H9 (cell line): Measurements from ENCODE around the gene TMEM221. TPM values are rescaled to one million over a fixed set of nuclear protein-coding genes. Genes with fewer than 3 reads are reported as not detected.

Experiments used
- DNase-seq: peaks from one replicate; pipeline ENCODE4 v3.0.0-alpha.2; 2017
- H2AFZ ChIP-seq: one replicate; pipeline ENCODE4 v1.6.1; 2013; ENCODE audit warnings: mild to moderate bottlenecking, low read length, control low read depth, moderate library complexity
- H2AK5ac ChIP-seq: 2 replicates; pipeline ENCODE4 v1.6.1; 2013; ENCODE audit warnings: low read length, control low read depth, mixed read lengths; ENCODE audit not compliant: insufficient read length
- H2BK120ac ChIP-seq: one replicate; pipeline ENCODE4 v1.6.1; 2013; ENCODE audit warnings: low read depth, mild to moderate bottlenecking, low read length, control low read depth, inconsistent platforms; ENCODE audit not compliant: poor library complexity, severe bottlenecking
- H2BK12ac ChIP-seq: 2 replicates; pipeline ENCODE4 v1.6.1; 2013; ENCODE audit warnings: low read length, control low read depth, mixed read lengths, low read depth; ENCODE audit not compliant: insufficient read length
- H2BK15ac ChIP-seq: 2 replicates; pipeline ENCODE4 v1.6.1; 2013; ENCODE audit warnings: low read depth, low read length, control low read depth
- H2BK20ac ChIP-seq: one replicate; pipeline ENCODE4 v1.6.1; 2013; ENCODE audit warnings: low read depth, mild to moderate bottlenecking, low read length, control low read depth, inconsistent platforms; ENCODE audit not compliant: poor library complexity, severe bottlenecking
- H2BK5ac ChIP-seq: 2 replicates; pipeline ENCODE4 v1.6.1; 2013; ENCODE audit warnings: low read length, control low read depth, mixed read lengths; ENCODE audit not compliant: insufficient read length
- H3K14ac ChIP-seq: 2 replicates; pipeline ENCODE4 v1.6.1; 2013; ENCODE audit warnings: low read length, control low read depth; ENCODE audit not compliant: insufficient read depth
- H3K18ac ChIP-seq: 2 replicates; pipeline ENCODE4 v1.6.1; 2013; ENCODE audit warnings: low read depth, mild to moderate bottlenecking, mixed read lengths, low read length, control low read depth; ENCODE audit not compliant: insufficient read length
- H3K23ac ChIP-seq: 2 replicates; pipeline ENCODE4 v1.6.1; 2013; ENCODE audit warnings: low read length, control low read depth, mixed read lengths, low read depth; ENCODE audit not compliant: insufficient read length
- H3K23me2 ChIP-seq: 2 replicates; pipeline ENCODE4 v1.6.1; 2013; ENCODE audit warnings: low read depth, mild to moderate bottlenecking, mixed read lengths, low read length, control low read depth; ENCODE audit not compliant: insufficient read length, poor library complexity, severe bottlenecking
- H3K27ac ChIP-seq: 2 replicates; pipeline ENCODE4 v1.5.1; 2013; ENCODE audit warnings: low read length, control low read depth, mixed read lengths, low read depth; ENCODE audit not compliant: insufficient read length
- H3K27me3 ChIP-seq: 2 replicates; pipeline ENCODE4 v1.6.1; 2013; ENCODE audit warnings: low read length, control low read depth, inconsistent platforms; ENCODE audit not compliant: insufficient read depth
- H3K4ac ChIP-seq: 2 replicates; pipeline ENCODE4 v1.6.1; 2013; ENCODE audit warnings: low read depth, mild to moderate bottlenecking, control low read depth, inconsistent platforms, low read length, moderate library complexity
- H3K4me1 ChIP-seq: 2 replicates; pipeline ENCODE4 v1.6.1; 2013; ENCODE audit warnings: low read length, control low read depth, inconsistent platforms; ENCODE audit not compliant: insufficient read depth
- H3K4me2 ChIP-seq: 2 replicates; pipeline ENCODE4 v1.6.1; 2013; ENCODE audit warnings: low read length, control low read depth, mixed read lengths; ENCODE audit not compliant: insufficient read length, insufficient read depth
- H3K56ac ChIP-seq: 2 replicates; pipeline ENCODE4 v1.6.1; 2013; ENCODE audit warnings: low read depth, mild to moderate bottlenecking, mixed read lengths, low read length, control low read depth; ENCODE audit not compliant: insufficient read length
- H3K79me1 ChIP-seq: 2 replicates; pipeline ENCODE4 v1.6.1; 2013; ENCODE audit warnings: low read depth, mild to moderate bottlenecking, moderate library complexity, low read length, control low read depth, inconsistent platforms; ENCODE audit not compliant: insufficient read depth, poor library complexity, severe bottlenecking
- H3K79me2 ChIP-seq: 2 replicates; pipeline ENCODE4 v1.6.1; 2013; ENCODE audit warnings: low read length, control low read depth, inconsistent platforms; ENCODE audit not compliant: insufficient read depth
- H3K9ac ChIP-seq: 2 replicates; pipeline ENCODE4 v1.6.1; 2013; ENCODE audit warnings: low read length, control low read depth, mixed read lengths; ENCODE audit not compliant: insufficient read length; ENCODE audit errors: extremely low read depth
- H3K9me3 ChIP-seq: one replicate; pipeline ENCODE4 v1.6.1; 2013; ENCODE audit warnings: low read depth, low read length, inconsistent platforms; ENCODE audit not compliant: control insufficient read depth
- H3T11ph ChIP-seq: one replicate; pipeline ENCODE4 v1.6.1; 2013; ENCODE audit warnings: mild to moderate bottlenecking, low read length, control low read depth, inconsistent platforms
- H4K20me1 ChIP-seq: one replicate; pipeline ENCODE4 v1.6.1; 2013; ENCODE audit not compliant: control insufficient read depth, insufficient read length, insufficient read depth
- H4K5ac ChIP-seq: 2 replicates; pipeline ENCODE4 v1.6.1; 2013; ENCODE audit warnings: low read depth, mild to moderate bottlenecking, mixed read lengths, low read length, control low read depth; ENCODE audit not compliant: insufficient read length
- H4K8ac ChIP-seq: replicated peaks from 2 replicates; pipeline ENCODE4 v1.6.1; 2013; ENCODE audit warnings: low read length, control low read depth, mixed read lengths, low read depth; ENCODE audit not compliant: insufficient read length
- H4K91ac ChIP-seq: 2 replicates; pipeline ENCODE4 v1.6.1; 2013; ENCODE audit warnings: low read depth, mild to moderate bottlenecking, moderate library complexity, mixed read lengths, low read length, control low read depth; ENCODE audit not compliant: insufficient read length
- H3K27ac Mint-ChIP-seq, 3 experiments: 2 replicates in 2 of 3; 3 replicates in 1 of 3; pipeline ENCODE4 v1.8.0; 2020 to 2021; ENCODE audit warnings: mixed read lengths in 3 of 3, mild to moderate bottlenecking in 1 of 3, moderate library complexity in 1 of 3
- H3K27me3 Mint-ChIP-seq: 2 replicates; pipeline ENCODE4 v1.8.0; 2021; ENCODE audit warnings: low read depth, mild to moderate bottlenecking, moderate library complexity, mixed read lengths
- H3K36me3 Mint-ChIP-seq, 3 experiments: 2 replicates in 2 of 3; 3 replicates in 1 of 3; pipeline ENCODE4 v1.8.0; 2020 to 2021; ENCODE audit warnings: low read depth in 3 of 3, mixed read lengths in 3 of 3; ENCODE audit not compliant: insufficient read depth in 1 of 3
- H3K4me1 Mint-ChIP-seq, 2 experiments: 2 replicates each; pipeline ENCODE4 v1.8.0; 2020; ENCODE audit warnings: mixed read lengths in 2 of 2
- H3K4me3 Mint-ChIP-seq, 2 experiments: 2 replicates in 1 of 2; 3 replicates in 1 of 2; pipeline ENCODE4 v1.8.0; 2020 to 2021; ENCODE audit warnings: mild to moderate bottlenecking in 2 of 2, mixed read lengths in 2 of 2, moderate library complexity in 1 of 2
- H3K9me3 Mint-ChIP-seq, 2 experiments: 2 replicates in 1 of 2; 3 replicates in 1 of 2; pipeline ENCODE4 v1.8.0; 2020; ENCODE audit warnings: mild to moderate bottlenecking in 2 of 2, mixed read lengths in 2 of 2, moderate library complexity in 1 of 2
- CTCF ChIP-seq: fragments of 200-600 bp; sonication (generic); conservative IDR thresholded peaks from 3 replicates; pipeline ENCODE4 v1.8.0; 2021; ENCODE audit warnings: antibody characterized with exemption, mild to moderate bottlenecking
- WGBS: extraction: QIAGEN DNeasy Blood & Tissue Kit; methylation state at CpG from one replicate; pipeline ENCODE4 v1.1.7; 2013; ENCODE audit warnings: missing lambda C conversion rate, low lambda C conversion rate, mixed read lengths; ENCODE audit not compliant: insufficient read length; ENCODE audit errors: extremely low coverage; 5-methylcytosine and 5-hydroxymethylcytosine counted together
- total RNA-seq: library from RNA; stranded (reverse); gene quantifications from 2 replicates; pipeline ENCODE4 v1.2.1, GENCODE V29; 2021

The TMEM221 gene
- total RNA-seq, 1 experiment from 2014 or later = 1.4 TPM

- H3K23me2 ChIP-seq = peaks cover 7% of the 10 kb centered on the region
- H3K14ac ChIP-seq = peak overlapping the region; percentile 43; the same call in 1 of the 2 replicates
- no peak overlapping the region for H2BK15ac ChIP-seq
- peak overlapping the region; percentile 2 for H3K9ac ChIP-seq
- no peak overlapping the region for H3K56ac ChIP-seq
- H3K18ac ChIP-seq = peak overlapping the region; percentile 4
- Mint-ChIP-seq H3K4me1 (peaks cover 14 to 24% of the 10 kb centered on the region in 2 experiments), H3K36me3 (no peaks in the 10 kb centered on the region; a peak in 1 of 7 replicates), H3K27ac (peak overlapping the region; percentile 10 to 97 (median 76); a peak in 3 of 7 replicates), H3K9me3 (peaks cover 0 to 2% of the 10 kb centered on the region in 2 experiments; a peak in 1 of 5 replicates), H3K4me3 (peak overlapping the region; percentile 81 to 90), H3K27me3 (peaks cover 3% of the 10 kb centered on the region)
- no peak overlapping the region for H3T11ph ChIP-seq
- H3K4me1 ChIP-seq = peaks cover 7% of the 10 kb centered on the region; the same call in 1 of the 2 replicates
- H3K79me2 ChIP-seq = no peaks in the 10 kb centered on the region
- no peak overlapping the region for H4K91ac ChIP-seq
- H2BK12ac ChIP-seq = no peak overlapping the region
- peak overlapping the region; percentile 69 for H3K4me2 ChIP-seq
- no peak overlapping the region for H3K27ac ChIP-seq
- H4K5ac ChIP-seq = no peak overlapping the region
- no CpG with 5 or more reads among the region's 31 CpGs for WGBS
- peak; percentile 79 for TF ChIP-seq CTCF
- H2BK20ac ChIP-seq = no peak overlapping the region
- H3K79me1 ChIP-seq = no peaks in the 10 kb centered on the region
- no peak overlapping the region for H2AK5ac ChIP-seq
- no peak overlapping the region for H2BK120ac ChIP-seq
- H4K20me1 ChIP-seq = no peaks in the 10 kb centered on the region
- H4K8ac ChIP-seq = no peak overlapping the region
- H3K9me3 ChIP-seq = no peaks in the 10 kb centered on the region
- H3K23ac ChIP-seq = no peak overlapping the region
- no peak overlapping the region for H2BK5ac ChIP-seq
- peak; percentile 99 for DNase-seq
- H2AFZ ChIP-seq = no peak overlapping the region
- no peak overlapping the region for H3K4ac ChIP-seq
- no peaks in the 10 kb centered on the region for H3K27me3 ChIP-seq
Measured at GRCh38 chr19:17488593-17489391, 40.3 kb upstream of the TMEM221 start.
